ENCODE data around the gene LRPAP1.

LRPAP1 gene

GRCh38 chr4:3530663-3531254, 1.5 kb downstream of the LRPAP1 start:
- no peak for DNase-seq

DNA sequence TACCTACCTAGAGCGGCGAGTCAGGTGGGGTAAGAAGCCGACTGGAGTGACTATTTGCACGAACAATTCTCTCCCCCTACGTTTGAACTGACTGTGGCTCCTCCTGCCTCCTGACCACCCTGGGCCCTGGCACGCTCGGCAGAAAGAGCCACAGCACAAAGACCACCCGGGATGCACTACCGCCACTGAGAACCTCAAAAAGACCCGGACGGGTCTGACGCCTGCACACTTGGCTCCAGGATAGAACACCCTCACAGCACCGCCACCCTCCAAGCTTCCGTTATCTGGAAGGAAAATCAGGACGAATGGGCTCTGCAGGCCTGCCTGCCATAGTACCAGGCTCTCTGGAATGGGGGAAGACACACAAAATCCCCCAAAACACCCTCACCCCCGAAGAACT, 2.2 kb downstream of the LRPAP1 start:
- DNase-seq = no peak

GRCh38 chr4:3529363-3529762, 2.9 kb downstream of the LRPAP1 start:
- peak; percentile 53 for DNase-seq

GRCh38 chr4:3527914-3528876, 4.0 kb downstream of the LRPAP1 start:
- DNase-seq = no peak

DNA sequence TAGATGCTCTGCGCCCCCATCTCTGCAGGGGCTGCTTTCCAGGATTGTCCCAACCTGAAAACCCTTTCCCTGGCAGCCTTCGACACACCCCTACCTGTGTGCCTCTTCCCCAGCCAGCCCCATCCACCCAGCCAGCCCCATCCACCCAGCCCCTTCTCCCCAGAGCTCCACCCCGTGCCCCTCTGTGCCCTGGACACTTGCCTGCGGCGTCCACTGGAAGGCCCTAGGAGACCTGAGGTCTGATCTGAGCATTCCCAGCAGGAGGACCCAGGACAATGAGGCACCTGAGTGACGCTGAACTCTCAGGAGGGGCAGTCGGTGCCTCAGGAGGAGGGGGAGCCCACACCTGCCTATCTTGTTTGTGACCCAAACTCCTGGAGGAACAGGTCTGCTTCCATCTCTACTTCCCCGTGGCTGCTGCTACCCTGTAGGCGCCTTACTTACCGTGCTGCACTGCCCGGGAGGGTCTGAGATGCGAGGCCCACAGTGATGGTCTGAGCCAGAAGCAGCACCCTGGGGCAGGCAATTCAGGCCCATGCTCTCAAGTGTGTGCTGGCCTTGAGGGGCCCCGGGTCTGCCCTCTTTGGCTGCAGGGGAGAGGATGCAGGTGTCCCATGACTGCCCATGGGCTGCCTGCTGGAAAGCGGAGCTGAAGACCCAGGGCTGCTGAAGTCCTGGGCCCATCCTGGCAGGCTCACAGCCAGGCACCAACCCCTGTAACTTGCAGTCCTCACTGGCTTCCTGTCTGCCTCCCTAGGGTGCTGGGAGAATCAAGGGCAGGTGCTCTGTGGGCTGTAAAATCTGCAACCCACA, 4.9 kb downstream of the LRPAP1 start:
- no peak for DNase-seq

DNA sequence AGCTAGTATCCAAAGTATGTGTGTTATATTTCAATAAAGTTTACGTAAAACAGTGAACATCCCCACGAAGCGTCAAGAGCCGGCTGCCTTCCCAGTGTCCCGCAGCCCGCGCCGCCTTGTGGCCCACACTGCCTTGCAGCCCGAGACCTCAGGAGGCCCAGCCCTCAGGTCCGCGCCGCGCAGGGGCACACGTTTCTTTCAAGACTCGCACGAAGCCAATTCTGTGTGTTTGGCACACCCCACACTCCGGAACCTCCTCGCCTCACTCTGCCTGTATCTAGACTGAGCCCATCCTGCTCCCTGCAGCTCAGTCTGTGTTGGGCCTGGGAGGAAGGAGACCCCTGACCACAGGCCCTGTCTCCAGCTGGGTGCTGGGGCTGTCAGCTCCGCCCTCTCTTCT, 5.8 kb downstream of the LRPAP1 start:
- DNase-seq = no peak

GRCh38 chr4:3525532-3526430, 6.4 kb downstream of the LRPAP1 start:
- DNase-seq = no peak

DNA sequence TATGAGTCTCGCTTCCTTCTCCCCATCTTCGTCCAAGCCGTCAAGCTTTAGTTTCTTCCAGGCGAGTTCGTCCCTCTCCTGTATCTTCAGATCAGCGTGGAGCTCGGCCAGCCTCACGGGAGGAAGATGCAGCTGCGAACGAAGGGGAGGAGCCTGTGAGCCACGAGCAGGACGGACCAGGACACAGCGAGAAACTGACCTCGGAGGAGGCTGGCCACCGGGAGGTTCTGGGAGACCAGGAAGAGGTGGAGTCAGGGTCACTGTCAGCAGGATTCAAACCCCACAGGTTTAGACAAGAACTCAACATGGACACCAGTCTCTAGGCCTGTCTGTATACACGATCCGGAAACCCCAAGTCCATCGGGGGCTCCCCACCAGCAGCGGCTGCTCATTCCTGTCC, 7.3 kb downstream of the LRPAP1 start:
- DNase-seq = no peak

- DNase-seq = no peak
These were observed 7.9 kb downstream of the LRPAP1 start for GRCh38 chr4:3524349-3524748.

GRCh38 chr4:3523628-3524221, 8.5 kb downstream of the LRPAP1 start:
- no peak for DNase-seq

- no peak for DNase-seq
These were observed 9.0 kb downstream of the LRPAP1 start for GRCh38 chr4:3523146-3523627.

- no peak for DNase-seq
These were observed 9.6 kb downstream of the LRPAP1 start for GRCh38 chr4:3522651-3523050.

- DNase-seq = no peak
These were observed 9.9 kb downstream of the LRPAP1 start for GRCh38 chr4:3522326-3522640.

DNA sequence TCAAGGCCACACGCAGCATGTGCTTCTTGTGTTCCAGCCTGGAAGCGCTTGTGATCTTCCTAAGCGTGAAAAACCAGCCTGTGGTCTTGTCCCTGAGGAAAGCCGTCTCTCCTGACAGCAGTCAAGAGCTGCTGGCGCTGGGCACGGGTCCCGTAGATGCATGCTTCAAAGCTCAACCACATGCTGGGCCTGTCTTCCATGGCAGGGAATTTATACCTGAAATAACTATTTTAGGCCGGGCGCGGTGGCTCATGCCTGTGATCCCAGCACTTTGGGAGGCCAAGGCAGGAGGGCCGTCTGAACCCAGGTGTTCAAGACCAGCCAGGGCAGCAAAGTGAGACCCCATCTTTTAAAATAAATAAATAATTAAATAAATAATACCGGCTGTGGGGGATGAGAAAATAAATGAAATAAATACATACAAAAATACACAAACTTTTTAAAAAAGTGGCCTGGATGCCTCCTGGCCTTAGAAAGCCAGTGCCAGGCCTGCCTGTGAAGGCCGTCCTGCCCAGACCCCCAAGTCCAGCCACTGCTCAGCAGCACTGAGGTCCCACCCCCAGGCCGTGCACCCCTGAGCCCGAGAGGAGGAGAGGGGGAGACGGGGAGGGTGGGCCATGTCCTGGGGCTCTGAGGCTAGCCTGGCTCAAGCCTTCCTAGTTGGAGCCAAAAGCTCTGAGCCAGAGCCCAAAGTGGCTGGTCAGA, 10.4 kb downstream of the LRPAP1 start:
- DNase-seq = no peak

DNA sequence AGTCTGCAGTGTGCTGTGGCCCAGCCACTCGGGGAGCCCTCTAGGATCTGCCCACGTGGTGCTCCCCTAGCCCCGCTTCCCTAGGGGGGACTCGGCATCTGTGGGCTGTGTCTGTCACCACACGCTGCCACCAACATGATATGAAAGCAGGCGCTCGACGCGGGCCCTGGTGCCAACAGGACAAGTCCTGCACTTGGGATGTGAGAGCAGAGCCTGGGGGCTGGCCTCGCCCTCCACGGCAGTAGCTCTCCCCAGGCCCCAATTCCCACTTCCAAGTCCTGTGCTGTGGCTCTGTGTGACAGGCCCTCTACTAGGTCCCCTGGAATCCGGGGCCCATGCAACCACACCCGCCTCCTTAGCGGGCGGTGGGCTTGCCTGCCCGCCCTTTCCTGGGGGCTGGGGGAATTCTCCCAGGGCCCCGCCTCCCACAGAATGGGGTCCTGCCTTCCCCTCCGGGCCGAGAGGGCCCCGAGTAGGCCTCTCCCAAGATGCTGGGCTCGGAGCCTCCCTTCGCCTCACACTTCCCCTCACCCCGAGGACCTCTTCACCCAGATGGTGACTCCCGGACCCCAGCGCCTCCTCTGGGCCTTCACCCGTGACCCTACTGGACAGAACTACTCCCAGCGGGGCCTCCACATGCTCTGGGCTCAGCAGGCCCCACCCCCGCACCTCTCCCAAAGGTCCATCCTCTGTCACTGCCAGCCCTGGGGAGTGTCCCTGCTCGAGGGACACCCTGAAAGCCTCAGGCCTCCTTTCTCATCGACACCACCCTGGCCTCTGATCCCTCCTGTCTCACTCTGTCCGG, 11.2 kb downstream of the LRPAP1 start:
- DNase-seq = no peak

DNA sequence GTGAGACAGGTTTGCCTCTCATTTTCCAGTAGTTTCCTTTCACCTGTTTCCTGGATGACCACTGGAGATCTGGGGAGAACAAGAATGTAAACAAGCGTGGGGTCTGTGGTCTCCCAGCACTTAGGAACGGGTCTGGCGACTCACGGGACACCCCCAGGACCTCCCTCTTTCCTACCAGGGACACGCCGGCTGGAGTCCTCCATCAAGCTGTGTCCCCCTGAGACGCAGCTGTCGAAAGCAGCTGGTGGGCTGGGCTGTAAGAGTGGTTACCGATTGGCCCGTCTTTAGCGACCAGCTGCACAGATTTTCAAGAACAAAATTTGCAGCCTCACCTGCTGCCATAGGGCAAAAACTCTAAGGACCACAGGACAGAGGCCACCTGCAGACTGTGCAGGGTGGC, 11.9 kb downstream of the LRPAP1 start:
- no peak for DNase-seq

DNA sequence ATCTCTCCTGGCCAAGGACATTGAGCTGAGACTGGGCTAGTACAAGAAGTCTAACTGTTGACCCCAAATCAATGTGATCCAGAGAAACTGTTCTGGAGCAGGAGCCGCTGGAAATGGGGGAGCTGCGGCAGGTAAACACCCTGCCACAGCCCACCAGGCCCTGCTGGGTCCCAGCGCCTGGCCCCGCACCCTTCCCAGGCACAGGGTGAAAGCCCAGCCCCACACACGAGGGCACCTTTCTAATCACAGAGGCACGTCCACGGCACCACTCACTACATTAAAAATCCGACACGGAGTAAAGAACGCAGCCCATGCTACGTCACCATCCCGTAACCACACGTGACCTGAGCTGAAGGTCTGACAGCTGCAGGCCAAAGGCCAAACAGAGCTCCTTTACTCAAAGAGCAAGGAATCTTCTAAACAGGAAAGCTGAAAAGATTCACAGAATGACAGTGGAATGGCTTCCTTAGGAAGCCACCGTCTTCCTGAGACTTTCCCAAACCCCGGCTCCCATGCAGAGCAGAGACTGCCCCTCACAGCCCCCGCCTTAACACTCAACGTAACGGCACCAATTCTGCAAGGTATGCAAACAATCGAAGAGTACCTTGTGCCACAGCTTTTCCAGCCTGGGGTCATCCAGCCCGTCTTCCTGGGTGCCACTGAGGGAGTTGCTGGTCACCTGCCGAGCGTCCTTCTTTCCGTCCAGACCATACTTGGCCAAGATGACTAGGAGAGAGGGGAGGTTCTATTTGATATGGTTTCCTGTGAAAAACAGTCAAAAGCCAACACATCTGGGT, 12.6 kb downstream of the LRPAP1 start:
- DNase-seq = no peak

GRCh38 chr4:3518941-3519340, 13.3 kb downstream of the LRPAP1 start:
- no peak for DNase-seq

GRCh38 chr4:3518511-3518880, 13.7 kb downstream of the LRPAP1 start:
- no peak for DNase-seq
